Activated CD4-positive, alpha-beta T cell treated with anti-CD3 and anti-CD28 coated beads, Interleukin-2, amount 50 U/mL, for 1 hour (primary cell): Measurements from ENCODE around the gene MTMR1.

Source experiments
- DNase-seq: peaks from one replicate; pipeline ENCODE4 v3.0.0-alpha.2; 2020

Gene MTMR1

DNA sequence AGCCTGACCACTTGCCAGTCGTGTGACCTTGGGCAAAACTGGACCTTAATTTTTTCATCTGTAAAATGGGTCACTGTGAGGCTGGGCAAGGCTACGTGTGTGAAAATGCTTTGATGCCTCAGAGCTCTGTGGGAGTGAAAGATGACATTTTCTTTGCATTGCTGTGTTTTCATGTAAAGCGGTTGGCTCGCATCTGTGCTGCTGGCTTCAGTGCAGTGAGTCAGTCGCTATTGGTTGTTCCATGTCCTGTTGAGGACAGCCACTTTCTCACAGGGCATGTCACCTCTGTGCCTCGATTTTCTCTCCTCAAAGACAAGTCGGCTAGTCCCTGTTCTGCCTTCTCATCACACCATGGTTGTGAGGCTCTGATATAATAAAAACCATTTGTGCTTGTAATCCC lies 4.4 kb downstream of the MTMR1 start:
- no peak for DNase-seq

DNA sequence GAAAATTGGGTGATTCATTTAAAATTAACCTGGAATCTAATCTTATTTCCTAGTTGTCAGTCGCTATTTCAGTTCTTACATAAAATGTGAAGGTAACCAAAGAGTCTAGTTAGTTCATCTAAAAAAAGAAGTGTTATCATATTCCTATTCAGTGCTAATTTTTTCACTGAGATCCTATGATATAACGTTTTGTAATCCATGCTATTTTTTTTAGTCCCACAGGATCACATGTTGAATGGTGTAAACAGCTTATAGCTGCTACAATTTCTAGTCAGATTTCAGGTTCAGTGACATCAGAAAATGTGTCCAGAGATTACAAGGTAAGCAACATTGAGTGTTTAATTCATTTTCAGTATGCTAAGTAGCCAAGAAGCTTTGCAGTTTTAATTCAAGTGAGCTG lies 5.8 kb downstream of the MTMR1 start:
- DNase-seq, result no peak

GRCh38 chrX:150700107-150700506 lies 6.9 kb downstream of the MTMR1 start:
- DNase-seq, result no peak

DNA sequence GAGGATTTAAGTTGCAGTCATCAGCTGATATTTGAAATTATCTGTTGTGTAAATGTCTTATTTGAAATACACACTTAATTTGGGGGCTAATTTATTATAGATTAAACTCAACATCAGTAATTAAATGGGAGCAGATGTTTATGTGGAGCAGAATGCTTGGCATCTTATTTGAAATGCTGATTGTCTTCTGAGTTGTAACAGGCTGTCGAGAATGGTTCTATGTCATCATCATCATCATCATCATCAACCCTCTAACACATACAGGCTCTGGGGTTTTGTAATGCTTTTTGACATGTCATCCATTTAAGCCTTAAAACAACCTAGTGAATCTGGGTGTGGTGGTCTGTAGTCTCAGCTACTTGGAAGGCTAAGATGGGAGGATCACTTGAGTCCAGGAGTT lies 8.2 kb downstream of the MTMR1 start:
- DNase-seq, result no peak

DNA sequence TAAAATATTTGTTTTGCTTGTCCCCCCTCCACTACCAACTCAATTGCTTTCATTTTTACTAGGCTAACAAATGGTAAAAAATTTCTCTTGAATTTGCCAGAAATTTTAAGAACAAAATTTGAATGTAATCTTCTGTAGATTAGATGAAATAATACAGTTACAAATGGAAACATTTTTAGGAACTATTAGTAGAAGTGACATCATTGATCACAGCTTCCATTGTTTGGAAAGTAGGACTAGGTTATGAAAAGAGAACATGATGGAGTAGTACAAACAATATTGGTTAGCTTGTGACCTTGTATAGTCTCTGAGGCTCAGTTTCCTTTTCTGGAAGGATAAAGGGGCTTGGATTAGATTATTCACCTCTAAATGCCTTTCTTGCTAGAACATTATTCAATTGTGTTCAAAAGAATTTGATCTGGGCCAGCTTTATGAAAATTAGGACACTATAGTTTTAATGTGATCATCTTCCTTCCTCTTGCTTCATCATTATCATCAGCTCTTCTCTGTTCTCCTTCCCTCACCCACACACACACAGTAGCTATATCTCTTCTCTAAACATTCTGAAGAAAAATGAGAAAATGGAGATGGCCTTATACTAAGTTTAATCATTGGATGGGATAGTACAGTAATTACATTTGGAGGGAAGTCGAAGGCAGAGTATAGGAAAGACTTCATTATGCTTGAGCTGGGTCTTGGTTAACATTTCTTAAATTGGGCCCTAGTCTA lies 9.9 kb downstream of the MTMR1 start:
- DNase-seq, result no peak

- no peak for DNase-seq
Observed at GRCh38 chrX:150703695-150703974, 10.4 kb downstream of the MTMR1 start.

DNA sequence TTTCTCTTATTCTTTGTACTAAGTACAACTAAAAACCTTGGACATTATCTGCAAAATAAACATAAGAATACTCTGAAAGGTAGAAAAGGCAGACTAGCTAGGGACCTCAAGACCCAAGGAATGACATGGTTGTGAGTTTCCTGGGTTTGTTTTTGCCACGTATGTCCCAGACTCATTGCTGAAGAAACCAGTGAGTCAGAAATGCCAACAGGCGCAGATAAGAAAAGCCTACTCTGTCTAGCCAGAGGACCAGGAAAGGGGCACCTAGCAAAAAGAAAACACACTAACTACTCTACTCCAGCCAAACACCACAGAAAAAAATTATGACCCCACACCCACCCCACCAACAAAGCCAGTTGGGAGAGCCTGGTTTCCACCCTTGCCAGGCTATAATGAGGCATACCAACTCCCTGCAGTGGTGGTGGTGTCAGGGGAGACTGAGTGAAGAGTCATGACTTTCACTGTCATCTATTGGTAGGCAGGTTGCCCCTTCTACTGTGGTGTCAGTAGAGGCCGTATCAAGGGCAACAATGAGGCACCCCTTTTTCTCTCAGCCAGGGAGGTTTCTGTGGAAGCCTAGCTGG lies 10.9 kb downstream of the MTMR1 start:
- no peak for DNase-seq

DNA sequence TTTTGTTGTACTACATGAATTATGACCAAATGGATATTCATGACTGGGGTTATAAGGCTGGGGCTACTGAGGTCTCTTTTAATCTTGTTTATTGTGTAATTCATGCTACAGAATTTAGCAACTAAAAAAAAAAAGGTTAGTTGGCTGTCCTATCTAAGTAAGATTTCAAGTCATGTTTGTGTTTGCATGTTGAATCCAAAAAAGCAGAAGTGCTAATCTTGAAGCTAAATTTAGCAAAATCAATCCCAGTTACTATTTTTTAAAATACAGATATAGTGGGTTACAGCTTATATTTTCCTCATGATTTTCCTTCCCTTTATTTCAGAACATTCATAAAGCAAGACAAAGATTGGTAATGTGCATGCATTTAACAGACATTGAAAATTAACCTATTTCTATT lies 19.4 kb downstream of the MTMR1 start:
- DNase-seq, result no peak

DNA sequence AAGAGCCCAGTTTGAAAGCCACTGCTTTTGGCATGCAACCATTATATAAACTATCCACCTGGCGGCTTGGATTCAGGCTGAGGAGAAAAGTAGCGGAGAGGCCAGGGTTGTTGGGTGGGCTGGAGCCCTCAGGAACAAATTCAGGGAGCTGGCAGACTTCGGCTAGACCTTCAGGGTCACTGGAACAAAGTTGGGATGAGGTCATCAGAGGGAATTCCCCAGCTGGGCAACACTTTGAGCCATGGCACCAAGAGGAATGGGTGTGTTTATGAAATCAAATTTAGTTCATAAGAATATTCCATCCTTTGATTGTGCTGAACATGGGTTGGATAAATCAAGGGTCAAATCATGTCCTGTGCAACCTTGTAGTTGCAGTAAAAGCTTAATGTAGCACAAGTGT lies 22.0 kb downstream of the MTMR1 start:
- DNase-seq, result no peak

DNA sequence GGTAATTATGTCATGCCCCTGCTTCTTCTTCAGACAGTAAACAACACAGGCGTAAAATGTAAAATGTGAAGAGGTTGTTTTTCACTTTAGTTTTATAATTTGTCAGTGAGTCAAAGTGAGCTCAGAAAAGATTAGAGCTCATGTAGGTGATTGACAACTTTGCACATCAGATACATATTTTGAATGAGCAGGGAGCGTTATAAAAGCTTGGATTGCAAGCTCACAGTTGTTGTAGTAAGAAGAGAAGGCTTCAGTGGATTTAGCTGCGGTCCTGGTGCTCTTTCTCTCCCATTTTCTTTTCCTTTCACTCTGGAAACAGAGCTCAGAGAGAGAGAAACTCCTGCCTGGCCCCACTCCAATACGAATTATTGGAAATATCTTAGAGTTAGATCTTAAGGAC lies 26.4 kb downstream of the MTMR1 start:
- DNase-seq, result no peak

GRCh38 chrX:150729956-150730355 lies 36.8 kb downstream of the MTMR1 start:
- DNase-seq, result no peak

DNA sequence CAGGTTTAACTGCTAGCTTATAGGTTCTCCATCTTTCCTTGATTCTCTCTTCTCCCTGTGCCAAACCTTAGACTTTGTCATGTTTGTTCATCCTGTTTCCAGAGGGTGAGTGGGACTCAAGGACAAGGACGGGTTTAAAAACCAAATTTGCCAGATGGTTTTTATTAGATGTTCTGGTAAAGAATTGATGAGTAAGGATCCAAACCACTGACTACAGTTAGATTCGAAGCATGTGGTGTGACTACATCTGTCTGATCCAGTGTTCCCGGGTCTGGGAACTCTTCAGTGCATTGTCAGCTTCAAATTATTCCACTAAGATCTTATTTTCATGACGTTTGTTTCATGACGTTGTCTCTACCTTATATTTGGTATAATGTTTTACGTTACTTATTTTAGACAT lies 37.5 kb downstream of the MTMR1 start:
- DNase-seq, result no peak

GRCh38 chrX:150731795-150732194 lies 38.6 kb downstream of the MTMR1 start:
- no peak for DNase-seq

GRCh38 chrX:150736475-150736874 lies 43.3 kb downstream of the MTMR1 start:
- no peak for DNase-seq

- no peak for DNase-seq
Observed at GRCh38 chrX:150752124-150752523, 58.9 kb downstream of the MTMR1 start.

DNA sequence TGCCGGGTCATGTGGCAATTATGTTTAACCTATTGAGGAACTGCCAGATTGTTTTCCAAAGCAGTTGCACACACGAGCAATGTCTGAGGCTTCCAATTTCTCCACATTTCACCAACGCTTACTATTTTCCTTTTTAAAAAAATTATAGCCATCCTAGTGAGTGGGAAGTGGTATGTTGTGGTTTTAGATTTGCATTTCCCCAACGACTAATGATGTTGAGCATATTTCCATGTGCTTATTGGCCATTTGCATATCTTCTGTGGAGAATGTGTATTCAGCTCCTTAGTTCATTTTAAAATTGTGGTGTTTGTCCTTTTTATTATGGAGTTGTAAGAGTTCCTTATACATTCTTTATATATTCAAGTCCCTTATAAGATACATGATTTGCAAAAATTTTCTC lies 60.2 kb downstream of the MTMR1 start:
- DNase-seq, result no peak

- DNase-seq, result no peak
Observed at GRCh38 chrX:150753968-150754367, 60.8 kb downstream of the MTMR1 start.

DNA sequence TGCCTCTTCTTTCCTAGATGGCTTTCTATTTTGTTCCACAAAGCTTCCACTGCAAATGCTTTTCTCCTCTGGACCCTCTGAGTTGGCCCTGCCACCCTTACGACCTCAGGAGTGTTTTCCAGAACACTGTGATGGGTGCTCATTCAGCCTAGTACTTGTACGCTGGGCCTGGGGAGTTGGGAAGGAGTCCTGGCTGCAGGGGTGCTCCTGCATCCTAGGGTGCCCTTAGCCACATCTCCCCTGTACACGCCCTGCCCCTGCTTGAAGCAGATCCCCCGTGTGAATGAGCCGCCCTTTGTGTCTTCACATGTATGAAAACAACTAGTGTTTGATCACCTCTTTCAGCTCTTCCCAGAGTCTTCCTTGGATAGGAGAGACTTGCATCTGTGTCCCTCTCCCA lies 64.2 kb downstream of the MTMR1 start:
- DNase-seq, result no peak

GRCh38 chrX:150759568-150760416 lies 66.6 kb downstream of the MTMR1 start:
- no peak for DNase-seq

DNA sequence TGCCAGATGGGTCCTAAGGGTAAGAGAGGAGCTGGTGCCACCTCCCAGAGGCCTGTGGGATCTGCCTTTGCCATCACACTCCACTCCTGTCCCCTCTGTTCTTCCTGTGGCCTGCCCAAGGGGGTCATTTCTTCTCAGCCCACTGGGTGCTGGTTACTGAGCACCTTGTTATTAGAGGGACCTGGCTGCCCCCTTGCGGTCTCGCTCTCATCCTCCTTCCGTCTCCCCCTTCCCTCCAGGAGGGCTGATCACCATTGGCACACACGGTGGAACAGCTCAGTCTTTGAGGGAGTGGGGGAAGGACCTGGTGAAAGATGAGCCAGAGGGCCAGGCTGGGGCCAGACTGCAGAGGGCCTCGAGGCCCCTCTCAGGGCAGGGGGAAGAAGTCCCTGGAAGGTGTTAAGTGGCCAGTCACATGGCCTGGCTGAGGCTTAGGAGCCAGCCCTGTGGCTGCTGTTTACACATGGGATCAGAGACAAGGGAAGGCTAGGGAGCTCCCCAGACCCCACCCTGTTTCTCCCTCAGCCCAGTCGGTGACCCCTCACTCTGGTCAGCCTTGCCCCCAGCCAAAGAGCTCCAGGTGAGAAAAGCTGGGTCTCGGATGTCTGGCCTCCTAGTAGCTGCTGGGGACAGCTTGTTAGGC lies 68.1 kb downstream of the MTMR1 start:
- DNase-seq, result no peak

DNA sequence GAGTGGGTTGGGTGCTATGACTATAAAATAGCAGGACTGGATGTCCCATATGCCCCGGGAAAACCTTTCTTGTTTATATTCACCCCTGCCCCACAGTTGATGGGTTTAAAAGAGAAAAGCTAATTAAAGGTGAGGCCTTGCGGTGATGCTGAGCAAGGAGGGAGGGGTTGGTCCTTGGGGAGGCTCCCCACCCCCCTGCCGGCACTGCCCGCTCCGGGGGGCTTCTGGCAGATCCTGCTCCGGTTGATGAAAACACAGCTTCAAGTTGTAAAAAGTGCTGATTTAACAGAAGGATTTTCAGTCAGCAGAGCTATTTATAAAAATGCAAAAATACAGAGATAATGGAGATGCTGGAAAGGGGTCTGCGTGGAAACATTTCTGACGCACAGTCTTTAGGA lies 68.6 kb downstream of the MTMR1 start:
- no peak for DNase-seq

DNA sequence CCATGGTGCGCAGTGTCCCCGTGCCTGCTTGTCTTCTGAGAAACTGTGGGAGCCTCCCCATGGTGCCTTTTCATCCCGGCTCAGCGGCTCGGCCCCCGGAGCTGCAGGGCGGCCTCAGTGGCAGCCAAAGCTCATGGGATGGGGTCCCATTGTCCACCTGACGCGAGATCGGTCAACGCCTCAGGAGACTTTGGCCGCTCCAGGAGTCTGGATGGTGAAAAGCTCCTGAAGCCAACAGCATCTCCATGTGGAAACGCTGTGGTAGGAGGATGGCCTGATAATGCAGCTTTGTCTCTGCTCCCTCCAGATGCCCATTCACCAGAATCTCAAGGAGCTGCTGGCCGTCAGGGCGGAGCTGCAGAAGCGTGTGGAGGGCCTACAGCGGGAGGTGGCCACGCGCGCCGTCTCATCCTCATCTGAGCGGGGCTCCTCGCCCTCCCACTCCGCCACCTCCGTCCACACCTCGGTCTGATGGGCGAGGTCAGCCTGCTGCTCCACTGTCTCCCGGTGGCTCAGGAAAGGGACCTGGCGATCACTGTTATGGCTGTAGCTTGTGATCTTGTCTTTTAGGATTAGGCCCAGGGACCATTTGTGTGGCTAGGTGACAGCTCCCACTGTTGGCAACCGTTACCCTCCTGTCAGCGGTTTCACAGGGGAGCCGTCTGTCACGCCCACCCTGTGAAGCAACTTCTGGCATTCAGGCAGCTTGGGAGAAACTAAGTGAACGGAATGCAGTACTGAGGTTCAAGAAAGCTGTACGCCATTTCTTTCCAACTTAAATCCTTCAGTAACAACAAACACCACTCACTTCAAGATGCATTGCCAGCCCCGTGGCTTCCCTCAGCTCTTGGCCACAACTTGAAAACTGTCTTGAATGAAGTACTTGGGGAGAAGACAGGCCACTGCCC lies 69.3 kb downstream of the MTMR1 start:
- no peak for DNase-seq

GRCh38 chrX:150763303-150763797 lies 70.2 kb downstream of the MTMR1 start:
- no peak for DNase-seq
